Gastroesophageal sphincter (tissue), 4 donors: ENCODE results near the gene SENP7. TPM values are rescaled to one million over a fixed set of nuclear protein-coding genes. Genes with fewer than 3 reads are reported as not detected.
"Not testable (repeated sequence)": the region's sequence is repeated elsewhere in the genome, so short reads cannot be mapped to it uniquely, and the experiment has no call there.

ENCODE experiments used
- ATAC-seq: fragments of 150-250 bp; one replicate; pipeline ENCODE4 v1.9.1; 2016; ENCODE audit warnings: mild to moderate bottlenecking, moderate library complexity
- H3K27ac ChIP-seq, 4 donors: fragments of 200-600 bp; sonication (generic) in 3 of 4; 1 replicate in 3 of 4; 2 replicates in 1 of 4; pipeline ENCODE4 v1.5.1; 2016 to 2019
- H3K27me3 ChIP-seq: fragments of 200-600 bp; sonication (generic); one replicate; pipeline ENCODE4 v1.5.1; 2019
- H3K36me3 ChIP-seq, 2 donors: fragments of 200-600 bp; sonication (generic); one replicate each; pipeline ENCODE4 v1.5.1; 2019; ENCODE audit warnings: control low read depth in 1 of 2
- H3K4me1 ChIP-seq, 3 donors: fragments of 200-600 bp; sonication (generic); 1 replicate in 2 of 3; 2 replicates in 1 of 3; pipeline ENCODE4 v1.5.1; 2016 to 2019; ENCODE audit warnings: control low read depth in 2 of 3
- H3K4me3 ChIP-seq, 2 donors: fragments of 200-600 bp; sonication (generic); one replicate each; pipeline ENCODE4 v1.5.1; 2019; ENCODE audit warnings: mild to moderate bottlenecking in 1 of 2, moderate library complexity in 1 of 2
- H3K9me3 ChIP-seq, 3 donors: fragments of 200-600 bp; sonication (generic); one replicate each; pipeline ENCODE4 v1.5.1; 2017 to 2019; ENCODE audit warnings: control low read depth in 2 of 3
- EP300 ChIP-seq: sonication (generic); formaldehyde crosslinking; IDR thresholded peaks from one replicate; pipeline ENCODE4 v1.6.1; 2017; ENCODE audit warnings: antibody characterized with exemption, mild to moderate bottlenecking
- POLR2A ChIP-seq, 2 donors: fragments of 450-650 bp; IDR thresholded peaks; one replicate each; pipeline ENCODE4 v1.6.1; 2017; ENCODE audit warnings: antibody characterized with exemption in 2 of 2, mild to moderate bottlenecking in 2 of 2, moderate library complexity in 1 of 2
- POLR2AphosphoS5 ChIP-seq: sonication (generic); formaldehyde crosslinking; IDR thresholded peaks from one replicate; pipeline ENCODE4 v1.6.1; 2017; ENCODE audit warnings: antibody characterized with exemption
- WGBS, 2 donors: methylation state at CpG; one replicate each; pipeline ENCODE4 v1.1.5; 2018; ENCODE audit warnings: low coverage in 1 of 2; 5-methylcytosine and 5-hydroxymethylcytosine counted together
- total RNA-seq, 4 donors: library from RNA; depleted of rRNA; stranded (reverse); fragments of >200 nt; gene quantifications; one replicate each; pipeline ENCODE4 v1.1.0, GENCODE V29; 2016
- TF ChIP-seq, protein P1 (sequence below), 4 experiments: fragments of 200-600 bp in 2 of 4; fragments of 450-650 bp in 2 of 4; sonication (generic) in 1 of 4; IDR thresholded peaks; one replicate each; pipeline ENCODE4 v1.5.1; 2017 to 2019; ENCODE audit warnings: antibody characterized with exemption in 4 of 4, mild to moderate bottlenecking in 2 of 4, moderate library complexity in 2 of 4

The SENP7 gene
- total RNA-seq, 4 donors from 2014 or later: 14.8 to 41.4 (median 23.0) TPM

DNA sequence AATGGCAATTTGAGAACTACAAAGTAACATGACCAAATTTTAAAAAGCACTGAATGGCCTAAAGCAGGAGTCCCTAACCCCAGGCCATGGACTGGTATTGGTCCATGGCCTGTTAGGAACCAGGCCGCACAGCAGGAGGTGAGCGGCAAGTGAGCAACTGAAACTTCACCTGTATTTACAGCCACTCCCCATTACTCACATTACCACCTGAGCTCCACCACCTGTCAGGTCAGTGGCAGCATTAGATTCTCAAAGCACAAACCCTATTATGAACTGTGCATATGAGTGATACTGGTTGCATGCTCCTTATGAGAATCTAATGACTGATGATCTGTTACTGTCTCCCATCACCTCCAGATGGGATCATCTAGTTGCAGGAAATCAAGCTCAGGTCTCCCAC is 48.8 kb downstream of the SENP7 start:
- H3K27ac ChIP-seq: no peak overlapping the region
- no peak for ATAC-seq
- no peaks in the 10 kb centered on the region for H3K9me3 ChIP-seq
- peaks cover 0 to 10% (median 0%) of the 10 kb centered on the region in 3 donors for H3K4me1 ChIP-seq
- TF ChIP-seq, protein P1, sequence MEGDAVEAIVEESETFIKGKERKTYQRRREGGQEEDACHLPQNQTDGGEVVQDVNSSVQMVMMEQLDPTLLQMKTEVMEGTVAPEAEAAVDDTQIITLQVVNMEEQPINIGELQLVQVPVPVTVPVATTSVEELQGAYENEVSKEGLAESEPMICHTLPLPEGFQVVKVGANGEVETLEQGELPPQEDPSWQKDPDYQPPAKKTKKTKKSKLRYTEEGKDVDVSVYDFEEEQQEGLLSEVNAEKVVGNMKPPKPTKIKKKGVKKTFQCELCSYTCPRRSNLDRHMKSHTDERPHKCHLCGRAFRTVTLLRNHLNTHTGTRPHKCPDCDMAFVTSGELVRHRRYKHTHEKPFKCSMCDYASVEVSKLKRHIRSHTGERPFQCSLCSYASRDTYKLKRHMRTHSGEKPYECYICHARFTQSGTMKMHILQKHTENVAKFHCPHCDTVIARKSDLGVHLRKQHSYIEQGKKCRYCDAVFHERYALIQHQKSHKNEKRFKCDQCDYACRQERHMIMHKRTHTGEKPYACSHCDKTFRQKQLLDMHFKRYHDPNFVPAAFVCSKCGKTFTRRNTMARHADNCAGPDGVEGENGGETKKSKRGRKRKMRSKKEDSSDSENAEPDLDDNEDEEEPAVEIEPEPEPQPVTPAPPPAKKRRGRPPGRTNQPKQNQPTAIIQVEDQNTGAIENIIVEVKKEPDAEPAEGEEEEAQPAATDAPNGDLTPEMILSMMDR (IDR thresholded peaks at IDR 0.05): no peak
- TF ChIP-seq POLR2AphosphoS5 (no peak), POLR2A (IDR thresholded peaks at IDR 0.05) (no peak), EP300 (no peak)
- peaks cover 0 to 19% of the 10 kb centered on the region in 2 donors for H3K36me3 ChIP-seq
- H3K27me3 ChIP-seq: no peaks in the 10 kb centered on the region
- WGBS, 2 donors: 100% methylated on average over 2 of the region's 2 CpGs; no CpG with 5 or more reads in 1 of the 2 donors
- no peak overlapping the region for H3K4me3 ChIP-seq

DNA sequence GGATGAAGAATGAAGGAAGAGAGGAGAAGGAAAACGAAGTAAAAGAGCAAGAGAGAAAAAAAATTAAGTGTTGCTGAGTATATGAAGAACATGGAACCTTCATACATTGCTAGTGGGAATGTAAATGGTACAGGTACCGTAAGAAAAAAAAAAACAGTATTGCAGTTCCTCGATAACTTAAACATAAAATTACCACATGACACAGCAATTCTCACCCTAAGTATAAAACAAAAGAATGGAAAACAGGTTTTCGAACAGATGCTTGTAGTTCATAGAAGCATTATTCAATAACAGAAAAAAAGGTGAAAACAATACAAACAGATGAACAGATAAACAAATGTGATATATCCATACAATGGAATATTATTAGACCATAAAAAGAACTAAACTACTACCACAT is 51.6 kb downstream of the SENP7 start:
- WGBS, 2 donors: 79 to 97% methylated on average over 3 to 4 of the region's 4 CpGs
- no peak for TF ChIP-seq EP300
- no peak for TF ChIP-seq POLR2A (IDR thresholded peaks at IDR 0.05)
- TF ChIP-seq POLR2AphosphoS5: no peak
- TF ChIP-seq, protein P1 (IDR thresholded peaks at IDR 0.05): no peak
- no peak overlapping the region for H3K27ac ChIP-seq
- no peaks in the 10 kb centered on the region for H3K9me3 ChIP-seq
- peaks cover 0 to under 1% (median 0%) of the 10 kb centered on the region in 3 donors for H3K4me1 ChIP-seq
- peaks cover 0 to 40% of the 10 kb centered on the region in 2 donors for H3K36me3 ChIP-seq
- no peak for ATAC-seq
- H3K27me3 ChIP-seq: no peaks in the 10 kb centered on the region
- no peak overlapping the region for H3K4me3 ChIP-seq

DNA sequence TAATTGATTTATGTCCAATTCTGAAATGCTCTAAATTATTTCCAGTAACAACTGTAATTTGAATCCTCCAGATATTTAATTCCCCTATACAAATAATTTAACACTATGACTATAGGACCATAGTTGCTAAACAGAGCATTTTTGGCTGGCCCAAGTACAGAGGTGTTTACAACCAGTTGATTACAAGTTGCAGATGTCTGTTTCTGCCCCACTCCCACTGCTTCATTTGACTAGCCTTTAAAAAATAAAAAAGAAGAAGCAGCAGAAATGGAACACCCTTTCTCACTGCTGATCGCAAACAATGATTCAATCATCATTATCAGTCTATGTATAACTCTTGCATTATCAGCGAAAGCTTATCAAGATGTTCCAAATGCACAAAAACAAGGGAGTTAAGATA is 54.6 kb downstream of the SENP7 start:
- Histone ChIP-seq H3K9me3 (no peaks in the 10 kb centered on the region), H3K27ac (no peak overlapping the region), H3K27me3 (no peaks in the 10 kb centered on the region), H3K4me3 (no peak overlapping the region), H3K4me1 (no peaks in the 10 kb centered on the region), H3K36me3 (peaks cover 0 to 29% of the 10 kb centered on the region in 2 donors)
- no peak for TF ChIP-seq POLR2A (IDR thresholded peaks at IDR 0.05)
- TF ChIP-seq POLR2AphosphoS5: no peak
- TF ChIP-seq, protein P1 (IDR thresholded peaks at IDR 0.05): no peak
- no peak for TF ChIP-seq EP300
- 94 to 95% methylated on average over 2 of the region's 2 CpGs for WGBS, 2 donors
- ATAC-seq: no peak

DNA sequence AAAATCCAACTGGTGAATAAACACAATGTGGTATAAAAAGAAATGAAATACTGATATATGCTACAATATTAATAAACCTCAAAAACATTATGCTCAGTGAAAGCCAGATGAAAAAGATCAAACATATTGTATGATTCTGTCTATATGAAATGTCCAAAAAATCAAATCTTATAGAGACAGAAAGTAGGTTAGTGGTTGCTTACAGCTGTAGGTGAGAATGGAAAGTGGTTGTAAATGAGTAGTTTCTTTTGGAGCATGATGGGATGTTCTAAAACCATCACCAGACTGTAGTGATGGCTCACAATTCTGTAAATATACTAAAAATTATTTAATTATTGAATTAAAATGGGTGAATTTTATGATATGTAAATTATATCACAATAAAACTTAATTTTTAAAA is 58.4 kb downstream of the SENP7 start:
- no peak for ATAC-seq

DNA sequence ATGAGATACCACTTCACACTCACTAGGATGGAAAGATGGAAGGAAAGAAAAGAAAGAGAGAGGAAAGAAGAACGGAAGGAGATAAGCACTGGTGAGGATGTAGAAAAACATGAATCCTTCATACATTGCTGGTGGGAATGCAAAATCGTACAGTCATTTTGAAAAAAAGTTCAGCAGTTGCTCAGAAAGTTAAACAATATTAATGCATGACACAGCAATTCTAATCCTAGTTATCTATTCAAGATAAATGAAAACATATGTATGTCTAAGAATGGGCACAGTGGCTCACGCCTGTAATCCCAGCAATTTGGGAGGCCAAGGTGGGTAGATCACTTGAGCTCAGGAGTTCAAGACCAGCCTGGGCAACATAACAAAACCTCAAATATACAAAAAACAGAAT is 59.1 kb downstream of the SENP7 start:
- Histone ChIP-seq H3K4me3 (no peak overlapping the region), H3K4me1 (no peaks in the 10 kb centered on the region), H3K27ac (no peak overlapping the region), H3K27me3 (no peaks in the 10 kb centered on the region), H3K36me3 (peaks cover 0 to 21% of the 10 kb centered on the region in 2 donors), H3K9me3 (no peaks in the 10 kb centered on the region)
- TF ChIP-seq POLR2AphosphoS5: no peak
- no peak for TF ChIP-seq EP300
- ATAC-seq: no peak
- WGBS, 2 donors: 67 to 90% methylated on average over 1 to 3 of the region's 3 CpGs

More for the DNA sequence above, 58.4 kb downstream of the SENP7 start:
- Histone ChIP-seq H3K4me1 (no peaks in the 10 kb centered on the region), H3K4me3 (no peak overlapping the region), H3K27ac (no peak overlapping the region), H3K36me3 (peaks cover 0 to 21% of the 10 kb centered on the region in 2 donors), H3K9me3 (no peaks in the 10 kb centered on the region), H3K27me3 (no peaks in the 10 kb centered on the region)
- TF ChIP-seq POLR2A (IDR thresholded peaks at IDR 0.05) (no peak), POLR2AphosphoS5 (no peak), EP300 (no peak)
- TF ChIP-seq, protein P1 (IDR thresholded peaks at IDR 0.05): no peak

DNA sequence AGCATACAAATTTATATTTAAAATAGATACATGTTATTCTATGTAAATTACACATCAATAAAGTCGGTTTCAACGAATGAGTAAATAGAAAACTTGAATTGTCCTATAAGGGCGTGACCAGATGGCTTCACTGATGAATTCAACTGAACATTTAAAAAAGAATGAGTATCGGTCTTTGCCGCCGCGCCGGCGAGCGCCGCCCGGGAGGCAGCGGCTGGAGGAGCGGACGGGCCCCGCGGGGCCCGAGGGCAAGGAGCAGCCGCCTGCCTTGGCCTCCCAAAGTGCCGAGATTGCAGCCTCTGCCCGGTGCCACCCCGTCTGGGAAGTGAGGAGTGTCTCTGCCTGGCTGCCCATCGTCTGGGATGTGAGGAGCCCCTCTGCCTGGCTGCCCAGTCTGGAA is 74.4 kb downstream of the SENP7 start:
- not testable (repeated sequence) for ATAC-seq, H3K4me1 ChIP-seq, H3K36me3 ChIP-seq, H3K4me3 ChIP-seq, H3K27ac ChIP-seq, H3K27me3 ChIP-seq
- H3K9me3 ChIP-seq: peaks cover 0 to 14% (median 0%) of the 10 kb centered on the region in 3 donors
- WGBS, 2 donors: 90% methylated on average over 14 of the region's 23 CpGs; no CpG with 5 or more reads in 1 of the 2 donors
